ENCODE data around the gene KDM3B. TPM values are rescaled to one million over a fixed set of nuclear protein-coding genes. Genes with fewer than 3 reads are reported as not detected.

KDM3B gene
- total RNA-seq, 8 experiments from 2014 or later, result 26.3 to 78.4 (median 56.4) TPM

DNA sequence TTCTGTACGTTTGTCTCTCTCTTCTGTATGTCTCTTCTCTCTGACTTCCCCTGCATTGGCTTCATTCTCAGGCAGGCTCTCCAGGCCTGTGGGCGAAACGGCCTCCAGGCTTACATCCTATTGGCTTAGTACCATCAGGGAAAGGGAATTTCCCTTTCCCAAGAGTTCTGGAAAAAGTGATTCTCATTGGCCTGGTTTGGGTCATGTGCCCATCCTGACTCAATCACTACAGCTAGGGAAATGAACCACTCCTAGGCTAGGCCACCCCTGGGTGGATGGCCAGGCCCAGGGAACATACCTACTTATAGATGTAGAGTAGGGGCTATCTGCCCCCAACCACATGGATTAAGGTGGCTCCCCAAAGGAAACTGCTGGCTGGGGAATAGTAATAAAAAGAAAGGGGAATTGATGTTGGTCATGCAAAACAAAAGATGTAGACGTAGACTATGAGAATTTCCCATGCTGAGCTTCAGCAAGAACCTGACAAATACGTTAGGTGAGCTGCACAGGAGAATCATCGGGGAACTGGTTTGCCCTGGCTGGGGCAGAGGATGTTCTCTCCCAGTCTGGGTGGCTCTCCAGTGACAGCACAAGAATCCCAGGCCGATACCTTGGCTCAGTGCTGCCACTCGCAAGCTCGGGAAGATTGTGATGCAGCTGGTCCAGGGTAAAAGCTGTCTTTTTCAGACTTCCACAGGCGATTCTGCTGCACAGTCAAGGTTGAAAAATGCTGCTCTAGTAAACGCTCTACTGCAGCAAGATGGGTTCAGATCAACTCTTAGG lies 109.0 kb downstream of the KDM3B start:
- WGBS, 10 experiments, result 62 to 100% (median 90%) methylated on average over 1 to 10 of the region's 11 CpGs; no CpG with 5 or more reads in 1 of the 10 experiments
- no peak for ATAC-seq (replicated peaks in 6 of 8)
- in situ Hi-C loops (cut with MboI; ENCODE audit: low pct_unique_long_range_greater_than_20kb in 2 of 9, low sequenced_read_pairs in 9 of 9, unreplicated experiment in 9 of 9), result no loop called here
- Histone ChIP-seq H3K4me1 (replicated peaks in 1 of 2) (peaks cover 21 to 28% of the 10 kb centered on the region in 2 donors), H3K4me3 (no peak overlapping the region), H3K27ac (no peak overlapping the region)

DNA sequence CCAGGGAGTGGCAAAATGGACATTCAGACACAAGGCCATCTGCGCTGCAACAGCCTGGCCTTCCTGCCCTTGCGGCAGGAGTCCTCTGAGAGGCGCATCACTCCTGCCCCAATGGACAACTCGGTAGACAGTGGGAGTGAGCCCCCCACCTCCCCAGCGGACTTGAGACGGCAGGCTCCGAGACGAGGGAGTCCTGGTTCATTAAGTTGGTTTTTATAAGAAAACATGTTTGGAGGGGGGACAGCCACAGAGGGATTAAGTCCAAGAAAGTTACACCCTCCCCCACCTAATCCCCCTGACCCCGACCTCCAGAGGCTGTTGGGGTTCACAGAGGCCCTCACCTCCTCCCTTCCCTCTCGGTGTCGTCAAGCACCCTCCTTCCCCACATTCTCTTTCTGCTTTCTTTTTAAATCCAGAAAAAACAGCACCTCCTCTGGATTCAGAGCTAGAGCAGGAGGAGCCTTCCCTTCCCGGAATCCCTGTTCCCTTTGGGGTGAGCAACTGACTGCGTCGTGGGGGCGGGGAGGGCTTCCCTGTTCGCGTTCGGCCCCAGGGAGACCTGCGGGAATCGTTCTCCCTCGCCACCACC lies 111.0 kb downstream of the KDM3B start:
- ATAC-seq (replicated peaks in 6 of 8), result peak in 1 of 8 experiments; percentile 1
- 20 to 60% (median 60%) methylated on average over 1 of the region's 21 CpGs; no CpG with 5 or more reads in 7 of the 10 experiments for WGBS, 10 experiments
- H3K27ac ChIP-seq, result peak overlapping the region; percentile 95 to 96
- in situ Hi-C loops (cut with MboI; ENCODE audit: low pct_unique_long_range_greater_than_20kb in 2 of 9, low sequenced_read_pairs in 9 of 9, unreplicated experiment in 9 of 9), result no loop called here
- H3K4me3 ChIP-seq, result peak overlapping the region; percentile 92 to 99 (median 98)
- H3K4me1 ChIP-seq (replicated peaks in 1 of 2), result peaks cover 7 to 21% of the 10 kb centered on the region in 2 donors

DNA sequence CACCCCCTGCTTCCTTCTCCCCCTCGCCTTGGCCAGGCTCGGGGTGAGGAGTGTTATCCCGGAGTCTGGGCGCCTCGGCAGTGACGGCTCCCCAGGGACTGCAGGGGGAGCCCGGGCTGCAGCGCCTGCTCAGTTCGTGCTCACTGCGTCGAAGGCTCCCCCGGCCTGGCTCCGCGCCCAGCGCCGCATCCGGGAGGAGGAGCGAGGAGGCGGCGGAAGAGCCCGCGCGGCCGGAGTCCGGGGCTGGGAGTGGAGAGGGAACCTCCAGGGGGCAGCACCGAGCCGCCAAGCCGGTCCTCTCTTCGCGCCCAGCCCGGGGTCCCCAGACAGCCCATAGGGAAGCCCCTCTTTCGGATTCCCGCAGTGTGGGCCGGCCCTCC lies 111.5 kb downstream of the KDM3B start:
- H3K27ac ChIP-seq, result peak overlapping the region; percentile 95 to 96
- ATAC-seq (replicated peaks in 6 of 8), result peak; percentile 5 to 63 (median 54)
- peak overlapping the region; percentile 92 to 99 (median 98) for H3K4me3 ChIP-seq
- WGBS, 10 experiments, result 0% methylated on average over 3 to 8 of the region's 34 CpGs; no CpG with 5 or more reads in 8 of the 10 experiments
- in situ Hi-C loops (cut with MboI; ENCODE audit: low pct_unique_long_range_greater_than_20kb in 2 of 9, low sequenced_read_pairs in 9 of 9, unreplicated experiment in 9 of 9), result no loop called here
- peaks cover 4 to 17% of the 10 kb centered on the region in 2 donors for H3K4me1 ChIP-seq (replicated peaks in 1 of 2)

DNA sequence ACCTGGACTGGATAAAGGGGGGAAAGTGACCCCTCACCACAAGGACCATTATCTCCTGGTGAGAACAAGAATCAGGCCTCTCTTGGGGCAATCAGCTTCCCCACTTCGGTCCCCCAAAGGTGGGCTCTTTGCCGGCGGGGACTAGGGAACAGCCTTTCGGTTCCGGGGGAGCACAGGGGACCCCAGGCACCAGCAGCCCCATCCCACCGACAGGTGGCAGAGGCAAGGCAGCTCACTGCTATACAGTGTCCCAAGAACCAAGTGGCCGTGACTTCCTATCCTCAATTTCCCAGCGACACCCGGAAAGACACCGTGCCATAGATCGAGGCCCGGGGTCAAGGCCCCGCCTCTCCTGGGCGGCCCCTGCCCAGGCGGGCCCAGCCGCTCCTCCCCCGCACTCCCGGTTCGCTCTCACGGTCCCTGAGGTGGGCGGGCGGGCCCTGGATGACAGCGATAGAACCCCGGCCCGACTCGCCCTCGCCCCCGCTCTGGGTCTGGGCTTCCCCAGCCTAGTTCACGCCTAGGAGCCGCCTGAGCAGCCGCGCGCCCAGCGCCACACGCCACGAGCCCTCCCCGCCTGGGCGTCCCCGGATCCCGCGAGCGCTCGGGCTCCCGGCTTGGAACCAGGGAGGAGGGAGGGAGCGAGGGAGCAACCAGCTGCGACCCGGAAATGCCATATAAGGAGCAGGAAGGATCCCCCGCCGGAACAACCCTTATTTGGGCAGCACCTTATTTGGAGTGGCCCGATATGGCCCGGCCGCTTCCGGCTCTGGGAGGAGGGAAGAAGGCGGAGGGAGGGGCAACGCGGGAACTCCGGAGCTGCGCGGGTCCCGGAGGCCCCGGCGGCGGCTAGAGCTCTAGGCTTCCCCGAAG lies 112.1 kb downstream of the KDM3B start:
- peak overlapping the region; percentile 95 to 96 for H3K27ac ChIP-seq
- peak; percentile 23 to 75 (median 71) for ATAC-seq (replicated peaks in 6 of 8)
- in situ Hi-C loops (cut with MboI; ENCODE audit: low pct_unique_long_range_greater_than_20kb in 2 of 9, low sequenced_read_pairs in 9 of 9, unreplicated experiment in 9 of 9), result no loop called here
- 0% methylated on average over 3 to 9 of the region's 64 CpGs; no CpG with 5 or more reads in 7 of the 10 experiments for WGBS, 10 experiments
- peaks cover 4 to 17% of the 10 kb centered on the region in 2 donors for H3K4me1 ChIP-seq (replicated peaks in 1 of 2)
- peak overlapping the region; percentile 92 to 99 (median 98) for H3K4me3 ChIP-seq

DNA sequence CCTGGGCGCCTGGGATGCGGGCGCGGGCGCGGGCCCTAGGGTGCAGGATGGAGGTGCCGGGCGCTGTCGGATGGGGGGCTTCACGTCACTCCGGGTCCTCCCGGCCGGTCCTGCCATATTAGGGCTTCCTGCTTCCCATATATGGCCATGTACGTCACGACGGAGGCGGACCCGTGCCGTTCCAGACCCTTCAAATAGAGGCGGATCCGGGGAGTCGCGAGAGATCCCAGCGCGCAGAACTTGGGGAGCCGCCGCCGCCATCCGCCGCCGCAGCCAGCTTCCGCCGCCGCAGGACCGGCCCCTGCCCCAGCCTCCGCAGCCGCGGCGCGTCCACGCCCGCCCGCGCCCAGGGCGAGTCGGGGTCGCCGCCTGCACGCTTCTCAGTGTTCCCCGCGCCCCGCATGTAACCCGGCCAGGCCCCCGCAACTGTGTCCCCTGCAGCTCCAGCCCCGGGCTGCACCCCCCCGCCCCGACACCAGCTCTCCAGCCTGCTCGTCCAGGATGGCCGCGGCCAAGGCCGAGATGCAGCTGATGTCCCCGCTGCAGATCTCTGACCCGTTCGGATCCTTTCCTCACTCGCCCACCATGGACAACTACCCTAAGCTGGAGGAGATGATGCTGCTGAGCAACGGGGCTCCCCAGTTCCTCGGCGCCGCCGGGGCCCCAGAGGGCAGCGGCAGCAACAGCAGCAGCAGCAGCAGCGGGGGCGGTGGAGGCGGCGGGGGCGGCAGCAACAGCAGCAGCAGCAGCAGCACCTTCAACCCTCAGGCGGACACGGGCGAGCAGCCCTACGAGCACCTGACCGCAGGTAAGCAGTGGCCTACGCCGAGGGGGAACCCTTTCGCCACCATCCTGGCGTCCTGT lies 113.0 kb downstream of the KDM3B start, which contains the start of gene EGR1:
Gene EGR1, plus strand, starts transcription at position 219 of the 864 bp plus-strand sequence. Its CDS starts 283 bp downstream, at position 502.
- H3K27ac ChIP-seq, result peak within 1 kb of the TSS; percentile 95 to 96
- peaks cover 4 to 17% of the 10 kb centered on the region in 2 donors for H3K4me1 ChIP-seq (replicated peaks in 1 of 2)
- WGBS, 10 experiments, result no CpG with 5 or more reads among the region's 85 CpGs
- peak within 1 kb of the TSS; percentile 92 to 99 (median 98) for H3K4me3 ChIP-seq
- in situ Hi-C loops (cut with MboI; ENCODE audit: low pct_unique_long_range_greater_than_20kb in 2 of 9, low sequenced_read_pairs in 9 of 9, unreplicated experiment in 9 of 9), result no loop called here
- peak; percentile 16 to 72 (median 66) for ATAC-seq (replicated peaks in 6 of 8)

DNA sequence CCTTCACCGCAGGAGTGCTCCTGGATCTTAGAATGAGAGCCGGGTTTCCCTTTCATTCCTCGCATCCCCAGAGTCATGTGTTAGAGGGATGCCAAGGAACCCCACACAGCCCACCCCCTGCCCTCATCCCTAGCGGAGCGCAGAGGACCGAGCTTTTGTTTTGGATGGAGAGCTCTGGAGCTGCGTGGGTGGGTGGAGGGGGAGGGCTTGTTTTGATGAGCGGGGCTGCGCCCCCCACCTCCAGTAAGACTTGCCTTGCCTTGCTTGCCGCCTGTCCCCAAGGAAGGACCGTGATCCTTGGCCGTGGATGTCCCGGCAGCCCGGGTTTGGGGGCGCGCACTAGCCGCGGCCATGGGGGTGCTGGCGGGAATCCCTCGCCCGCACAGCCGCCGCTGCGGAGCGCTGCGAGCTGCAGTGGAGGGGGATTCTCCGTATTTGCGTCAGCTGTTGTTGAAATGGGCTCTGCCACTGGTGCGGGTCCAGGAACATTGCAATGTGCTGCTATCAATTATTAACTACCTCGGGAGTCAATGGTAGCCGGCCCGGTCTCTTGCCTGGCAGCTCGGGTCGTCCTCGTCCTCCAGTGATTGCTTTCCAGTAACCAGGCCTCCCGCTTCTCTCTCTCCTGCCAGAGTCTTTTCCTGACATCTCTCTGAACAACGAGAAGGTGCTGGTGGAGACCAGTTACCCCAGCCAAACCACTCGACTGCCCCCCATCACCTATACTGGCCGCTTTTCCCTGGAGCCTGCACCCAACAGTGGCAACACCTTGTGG lies 113.8 kb downstream of the KDM3B start:
- Histone ChIP-seq H3K4me3 (peak overlapping the region; percentile 92 to 99 (median 98)), H3K4me1 (replicated peaks in 1 of 2) (peaks cover 4 to 17% of the 10 kb centered on the region in 2 donors), H3K27ac (no peak overlapping the region)
- ATAC-seq (replicated peaks in 6 of 8), result no peak
- 5 to 100% (median 18%) methylated on average over 1 to 11 of the region's 39 CpGs; no CpG with 5 or more reads in 5 of the 10 experiments for WGBS, 10 experiments
- in situ Hi-C loops (cut with MboI; ENCODE audit: low pct_unique_long_range_greater_than_20kb in 2 of 9, low sequenced_read_pairs in 9 of 9, unreplicated experiment in 9 of 9), result no loop called here

DNA sequence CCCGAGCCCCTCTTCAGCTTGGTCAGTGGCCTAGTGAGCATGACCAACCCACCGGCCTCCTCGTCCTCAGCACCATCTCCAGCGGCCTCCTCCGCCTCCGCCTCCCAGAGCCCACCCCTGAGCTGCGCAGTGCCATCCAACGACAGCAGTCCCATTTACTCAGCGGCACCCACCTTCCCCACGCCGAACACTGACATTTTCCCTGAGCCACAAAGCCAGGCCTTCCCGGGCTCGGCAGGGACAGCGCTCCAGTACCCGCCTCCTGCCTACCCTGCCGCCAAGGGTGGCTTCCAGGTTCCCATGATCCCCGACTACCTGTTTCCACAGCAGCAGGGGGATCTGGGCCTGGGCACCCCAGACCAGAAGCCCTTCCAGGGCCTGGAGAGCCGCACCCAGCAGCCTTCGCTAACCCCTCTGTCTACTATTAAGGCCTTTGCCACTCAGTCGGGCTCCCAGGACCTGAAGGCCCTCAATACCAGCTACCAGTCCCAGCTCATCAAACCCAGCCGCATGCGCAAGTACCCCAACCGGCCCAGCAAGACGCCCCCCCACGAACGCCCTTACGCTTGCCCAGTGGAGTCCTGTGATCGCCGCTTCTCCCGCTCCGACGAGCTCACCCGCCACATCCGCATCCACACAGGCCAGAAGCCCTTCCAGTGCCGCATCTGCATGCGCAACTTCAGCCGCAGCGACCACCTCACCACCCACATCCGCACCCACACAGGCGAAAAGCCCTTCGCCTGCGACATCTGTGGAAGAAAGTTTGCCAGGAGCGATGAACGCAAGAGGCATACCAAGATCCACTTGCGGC lies 114.6 kb downstream of the KDM3B start:
- peaks cover 4 to 17% of the 10 kb centered on the region in 2 donors for H3K4me1 ChIP-seq (replicated peaks in 1 of 2)
- in situ Hi-C loops (cut with MboI; ENCODE audit: low pct_unique_long_range_greater_than_20kb in 2 of 9, low sequenced_read_pairs in 9 of 9, unreplicated experiment in 9 of 9), result no loop called here
- no peak overlapping the region for H3K27ac ChIP-seq
- ATAC-seq (replicated peaks in 6 of 8), result no peak
- 75 to 100% (median 95%) methylated on average over 2 to 16 of the region's 45 CpGs; no CpG with 5 or more reads in 2 of the 10 experiments for WGBS, 10 experiments
- peak overlapping the region in 4 of 5 donors; percentile 92 to 99 (median 96) for H3K4me3 ChIP-seq

DNA sequence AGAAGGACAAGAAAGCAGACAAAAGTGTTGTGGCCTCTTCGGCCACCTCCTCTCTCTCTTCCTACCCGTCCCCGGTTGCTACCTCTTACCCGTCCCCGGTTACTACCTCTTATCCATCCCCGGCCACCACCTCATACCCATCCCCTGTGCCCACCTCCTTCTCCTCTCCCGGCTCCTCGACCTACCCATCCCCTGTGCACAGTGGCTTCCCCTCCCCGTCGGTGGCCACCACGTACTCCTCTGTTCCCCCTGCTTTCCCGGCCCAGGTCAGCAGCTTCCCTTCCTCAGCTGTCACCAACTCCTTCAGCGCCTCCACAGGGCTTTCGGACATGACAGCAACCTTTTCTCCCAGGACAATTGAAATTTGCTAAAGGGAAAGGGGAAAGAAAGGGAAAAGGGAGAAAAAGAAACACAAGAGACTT lies 115.2 kb downstream of the KDM3B start:
- Histone ChIP-seq H3K27ac (no peak overlapping the region), H3K4me3 (peak overlapping the region in 1 of 5 donors; percentile 98), H3K4me1 (replicated peaks in 1 of 2) (peaks cover 4 to 17% of the 10 kb centered on the region in 2 donors)
- 66 to 100% (median 94%) methylated on average over 1 to 6 of the region's 14 CpGs; no CpG with 5 or more reads in 3 of the 10 experiments for WGBS, 10 experiments
- ATAC-seq (replicated peaks in 6 of 8), result no peak
- in situ Hi-C loops (cut with MboI; ENCODE audit: low pct_unique_long_range_greater_than_20kb in 2 of 9, low sequenced_read_pairs in 9 of 9, unreplicated experiment in 9 of 9), result no loop called here

DNA sequence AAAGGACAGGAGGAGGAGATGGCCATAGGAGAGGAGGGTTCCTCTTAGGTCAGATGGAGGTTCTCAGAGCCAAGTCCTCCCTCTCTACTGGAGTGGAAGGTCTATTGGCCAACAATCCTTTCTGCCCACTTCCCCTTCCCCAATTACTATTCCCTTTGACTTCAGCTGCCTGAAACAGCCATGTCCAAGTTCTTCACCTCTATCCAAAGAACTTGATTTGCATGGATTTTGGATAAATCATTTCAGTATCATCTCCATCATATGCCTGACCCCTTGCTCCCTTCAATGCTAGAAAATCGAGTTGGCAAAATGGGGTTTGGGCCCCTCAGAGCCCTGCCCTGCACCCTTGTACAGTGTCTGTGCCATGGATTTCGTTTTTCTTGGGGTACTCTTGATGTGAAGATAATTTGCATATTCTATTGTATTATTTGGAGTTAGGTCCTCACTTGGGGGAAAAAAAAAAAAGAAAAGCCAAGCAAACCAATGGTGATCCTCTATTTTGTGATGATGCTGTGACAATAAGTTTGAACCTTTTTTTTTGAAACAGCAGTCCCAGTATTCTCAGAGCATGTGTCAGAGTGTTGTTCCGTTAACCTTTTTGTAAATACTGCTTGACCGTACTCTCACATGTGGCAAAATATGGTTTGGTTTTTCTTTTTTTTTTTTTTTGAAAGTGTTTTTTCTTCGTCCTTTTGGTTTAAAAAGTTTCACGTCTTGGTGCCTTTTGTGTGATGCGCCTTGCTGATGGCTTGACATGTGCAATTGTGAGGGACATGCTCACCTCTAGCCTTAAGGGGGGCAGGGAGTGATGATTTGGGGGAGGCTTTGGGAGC lies 115.9 kb downstream of the KDM3B start:
- Histone ChIP-seq H3K27ac (no peak overlapping the region), H3K4me3 (peak overlapping the region in 1 of 5 donors; percentile 98), H3K4me1 (replicated peaks in 1 of 2) (peaks cover 3 to 14% of the 10 kb centered on the region in 2 donors)
- WGBS, 10 experiments, result 78 to 95% (median 89%) methylated on average over 2 to 7 of the region's 7 CpGs
- no peak for ATAC-seq (replicated peaks in 6 of 8)
- in situ Hi-C loops (cut with MboI; ENCODE audit: low pct_unique_long_range_greater_than_20kb in 2 of 9, low sequenced_read_pairs in 9 of 9, unreplicated experiment in 9 of 9), result no loop called here

DNA sequence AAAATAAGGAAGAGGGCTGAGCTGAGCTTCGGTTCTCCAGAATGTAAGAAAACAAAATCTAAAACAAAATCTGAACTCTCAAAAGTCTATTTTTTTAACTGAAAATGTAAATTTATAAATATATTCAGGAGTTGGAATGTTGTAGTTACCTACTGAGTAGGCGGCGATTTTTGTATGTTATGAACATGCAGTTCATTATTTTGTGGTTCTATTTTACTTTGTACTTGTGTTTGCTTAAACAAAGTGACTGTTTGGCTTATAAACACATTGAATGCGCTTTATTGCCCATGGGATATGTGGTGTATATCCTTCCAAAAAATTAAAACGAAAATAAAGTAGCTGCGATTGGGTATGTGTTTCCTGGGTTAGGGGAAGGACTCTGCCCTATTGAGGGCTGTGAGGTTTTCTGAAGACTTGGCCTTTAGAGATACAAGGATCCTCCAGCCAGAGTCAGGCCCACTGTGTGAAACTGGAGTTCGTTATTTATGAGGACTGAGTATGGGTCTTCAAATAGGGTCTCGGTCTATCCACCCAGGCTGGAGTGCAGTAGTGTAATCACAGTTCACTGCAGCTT lies 116.6 kb downstream of the KDM3B start:
- 65 to 100% (median 92%) methylated on average over 2 to 6 of the region's 8 CpGs; no CpG with 5 or more reads in 1 of the 10 experiments for whole genome bisulfite sequencing, 10 experiments
- ATAC-seq (replicated peaks in 6 of 8), result no peak
- peaks cover 0 to 12% of the 10 kb centered on the region in 2 donors for H3K4me1 ChIP-seq (replicated peaks in 1 of 2)
- no peak overlapping the region for H3K4me3 ChIP-seq
- in situ Hi-C loops (cut with MboI; ENCODE audit: low pct_unique_long_range_greater_than_20kb in 2 of 9, low sequenced_read_pairs in 9 of 9, unreplicated experiment in 9 of 9), result no loop called here
- no peak overlapping the region for H3K27ac ChIP-seq

Measured in motor neuron (in vitro differentiated cells).